HepG2 (cell line): ENCODE results near the gene ARMCX5. TPM values are rescaled to one million over a fixed set of nuclear protein-coding genes. Genes with fewer than 3 reads are reported as not detected.

Experiments used
- ATAC-seq: fragments of 200-7000 bp; cut with Tn5 transposase; 3 replicates; pipeline ENCODE4 v1.9.1; 2020; ENCODE audit warnings: mild to moderate bottlenecking, moderate library complexity
- BruUV-seq: library from RNA; stranded (reverse); fragments of 400-500 nt; replicated peaks from 2 replicates; lab custom pipeline; 2021; lab: Mats Ljungman, UMichigan
- CTCF ChIA-PET: fragments of 300-600 bp; formaldehyde crosslinking; extraction: SDS; loops from one replicate; lab custom pipeline; 2021; ENCODE audit warnings: low total read pairs, inconsistent platforms, low intra/inter-chr PET ratio; lab: Yijun Ruan, JAX
- POLR2A ChIA-PET: fragments of 350-600 bp; sonication (Branson Sonifier 250); formaldehyde crosslinking; loops from one replicate; lab custom pipeline; 2020; ENCODE audit warnings: antibody characterized with exemption, inconsistent platforms; lab: Yijun Ruan, JAX
- DNase-seq: peaks from one replicate; pipeline ENCODE4 v3.0.0-alpha.2; 2015; ENCODE audit warnings: low spot score
- FAIRE-seq: peaks from 3 replicates; lab custom pipeline; 2011; peaks lifted over from hg19 to GRCh38; lab: Jason Lieb, UNC
- H2AFZ ChIP-seq: one replicate; pipeline ENCODE4 v1.6.1; 2011; ENCODE audit warnings: low read length, inconsistent platforms
- H3K27ac ChIP-seq: fragments of 300-600 bp; 3 replicates; pipeline ENCODE4 v1.8.0; 2011; ENCODE audit warnings: mixed run types, mild to moderate bottlenecking, mixed read lengths, low read length, inconsistent platforms; ENCODE audit not compliant: insufficient read depth; ENCODE audit errors: extremely low read length
- H3K27me3 ChIP-seq, 2 experiments: fragments of 200-600 bp in 1 of 2; 2 replicates in 1 of 2; 3 replicates in 1 of 2; pipeline versions ENCODE4 v1.6.0 to v1.8.0; 2011; ENCODE audit warnings: low read length in 2 of 2, mild to moderate bottlenecking in 2 of 2, moderate library complexity in 2 of 2, inconsistent platforms in 1 of 2; ENCODE audit not compliant: insufficient read depth in 2 of 2, control insufficient read depth in 1 of 2
- H3K36me3 ChIP-seq, 2 experiments: fragments of 200-600 bp in 1 of 2; replicated peaks in 1 of 2; 2 replicates in 1 of 2; 3 replicates in 1 of 2; pipeline versions ENCODE4 v1.5.1 to v1.8.0; 2011; ENCODE audit warnings: low read length in 2 of 2, inconsistent platforms in 1 of 2; ENCODE audit not compliant: insufficient read depth in 2 of 2, control insufficient read depth in 1 of 2
- H3K4me1 ChIP-seq: 2 replicates; pipeline ENCODE4 v1.5.1; 2012; ENCODE audit warnings: low read length, inconsistent platforms; ENCODE audit not compliant: insufficient read depth
- H3K4me2 ChIP-seq: 2 replicates; pipeline ENCODE4 v1.6.0; 2011; ENCODE audit warnings: low read depth, low read length, inconsistent platforms
- H3K4me3 ChIP-seq, 3 experiments: fragments of 200-600 bp in 1 of 3; sonication (generic), shearing (Covaris generic) in 1 of 3; replicated peaks in 1 of 3; 2 replicates each; pipeline ENCODE4 v1.5.1; 2011 to 2016; ENCODE audit warnings: low read length in 3 of 3, inconsistent platforms in 2 of 3, low read depth in 2 of 3, mild to moderate bottlenecking in 2 of 3, control low read depth in 1 of 3, mixed read lengths in 1 of 3; ENCODE audit not compliant: insufficient read depth in 1 of 3
- H3K79me2 ChIP-seq: one replicate; pipeline ENCODE4 v1.6.1; 2011; ENCODE audit warnings: low read length, inconsistent platforms; ENCODE audit not compliant: insufficient read depth
- H3K9ac ChIP-seq: 2 replicates; pipeline ENCODE4 v1.6.0; 2011; ENCODE audit warnings: mild to moderate bottlenecking, low read depth, low read length, inconsistent platforms; ENCODE audit not compliant: insufficient read depth
- H3K9me3 ChIP-seq: 2 replicates; pipeline ENCODE4 v1.5.1; 2012; ENCODE audit warnings: mild to moderate bottlenecking, low read length
- H4K20me1 ChIP-seq: 2 replicates; pipeline ENCODE4 v1.6.0; 2011; ENCODE audit warnings: inconsistent platforms, mild to moderate bottlenecking, low read length, moderate library complexity; ENCODE audit not compliant: insufficient read depth
- ARID3A ChIP-seq: IDR thresholded peaks from 2 replicates; pipeline ENCODE4 v1.6.1; 2012; ENCODE audit warnings: low read depth, low read length, improper control_type of control experiment
- FOXP1 ChIP-seq, 2 experiments: fragments of 450-650 bp in 1 of 2; IDR thresholded peaks; 2 replicates each; pipeline ENCODE4 v1.6.1; 2017 to 2018; ENCODE audit warnings: antibody characterized with exemption in 1 of 2
- MYC ChIP-seq: sonication (generic); formaldehyde crosslinking; IDR thresholded peaks from 2 replicates; pipeline ENCODE4 v1.9.0; 2021; ENCODE audit warnings: missing genetic modification reagents, borderline replicate concordance
- PCBP2 ChIP-seq: fragments of 200-400 bp; formaldehyde crosslinking; optimal IDR thresholded peaks from 2 replicates; pipeline ENCODE3; 2018; ENCODE audit warnings: low read length, low read depth; ENCODE audit not compliant: poor library complexity, severe bottlenecking
- PRDM4 ChIP-seq: sonication (generic); formaldehyde crosslinking; IDR thresholded peaks from 2 replicates; pipeline ENCODE4 v1.9.0; 2021; ENCODE audit warnings: missing genetic modification reagents, borderline replicate concordance
- SALL2 ChIP-seq: sonication (generic); formaldehyde crosslinking; IDR thresholded peaks from 2 replicates; pipeline ENCODE4 v1.8.1; 2023; ENCODE audit warnings: mild to moderate bottlenecking, missing genetic modification reagents, inconsistent platforms
- ZBTB43 ChIP-seq: sonication (generic); formaldehyde crosslinking; conservative IDR thresholded peaks from 2 replicates; pipeline ENCODE4 v1.4.0; 2020; ENCODE audit warnings: missing genetic modification reagents
- ZBTB7A ChIP-seq: sonication (generic); formaldehyde crosslinking; IDR thresholded peaks from 2 replicates; pipeline ENCODE4 v1.8.0; 2022; ENCODE audit warnings: mild to moderate bottlenecking, missing genetic modification reagents
- WGBS: methylation state at CpG from one replicate; pipeline ENCODE4 v1.1.6; 2017; ENCODE audit warnings: low lambda C conversion rate; 5-methylcytosine and 5-hydroxymethylcytosine counted together
- in situ Hi-C: cut with HindIII; loops from 2 replicates; pipeline ENCODE4 v1.10.0; 2017; ENCODE audit warnings: low pct_unique_long_range_greater_than_20kb; ENCODE audit not compliant: extremely low pct_ligation_motif_present
- intact Hi-C: fragments of 100-400 bp; cut with micrococcal nuclease; formaldehyde crosslinking; loops from one replicate; pipeline ENCODE4 v1.10.0; 2022; ENCODE audit not compliant: unreplicated experiment
- polyA plus RNA-seq, 8 experiments: library from polyadenylated mRNA; depleted of rRNA in 3 of 8; stranded (reverse) in 7 of 8; unstranded in 1 of 8; fragments of >200 nt; fragmentation: Illumina TruSeq in 4 of 8; extraction: Trizol in 4 of 8; gene quantifications; 2 replicates each; pipeline versions ENCODE4 v1.2.1 to v1.2.3, GENCODE V29; 2011 to 2016; ENCODE audit warnings: low read depth in 4 of 8, missing spikeins in 1 of 8, mixed read lengths in 1 of 8; ENCODE audit not compliant: insufficient read depth in 1 of 8
- total RNA-seq, 5 experiments: library from RNA; depleted of rRNA; stranded (reverse); fragments of >200 nt; fragmentation: Illumina TruSeq; extraction: Trizol; gene quantifications; 2 replicates each; pipeline ENCODE4 v1.2.3, GENCODE V29; 2016; ENCODE audit warnings: low read depth in 1 of 5

ARMCX5 gene
- total and polyA plus RNA-seq, 2 of the 13 experiments (the other 11 are each of a cell fraction or from before 2014, with no cell fraction given), result 9.1 to 14.2 TPM

GRCh38 chrX:102560423-102561068, 38.8 kb upstream of the ARMCX5 start:
- ChIA-PET CTCF (no interaction called here), POLR2A (no interaction called here)
- no peaks in the 10 kb centered on the region for H3K9me3 ChIP-seq
- BruUV-seq, result no TSS peak
- WGBS, result 0% methylated on average over 2 of the region's 2 CpGs
- intact Hi-C loops, result no loop called here
- H3K27ac ChIP-seq, result no peak overlapping the region
- no peak overlapping the region for H3K4me2 ChIP-seq
- no peak overlapping the region for H3K4me3 ChIP-seq
- no peaks in the 10 kb centered on the region for H3K36me3 ChIP-seq
- no peaks in the 10 kb centered on the region for H3K4me1 ChIP-seq
- no peaks in the 10 kb centered on the region for H3K27me3 ChIP-seq
- TF ChIP-seq ZBTB7A (CRISPR knock-in tag) (no peak), ARID3A (no peak), PCBP2 (no peak), SALL2 (CRISPR knock-in tag) (no peak), PRDM4 (no peak), MYC (CRISPR knock-in tag) (no peak), FOXP1 (IDR thresholded peaks at IDR 0.05) (no peak), FOXP1 (CRISPR knock-in tag; IDR thresholded peaks at IDR 0.05) (no peak), ZBTB43 (CRISPR knock-in tag) (no peak)
- no peaks in the 10 kb centered on the region for H4K20me1 ChIP-seq
- in situ Hi-C loops, result no loop called here
- H3K79me2 ChIP-seq, result no peaks in the 10 kb centered on the region
- no peak overlapping the region for H2AFZ ChIP-seq
- FAIRE-seq (no peak), DNase-seq (no peak), ATAC-seq (no peak)
- no peak overlapping the region for H3K9ac ChIP-seq
